HG02870 (cell line): ENCODE measurements around the gene ACTL8.

Source experiments
- ATAC-seq: cut with Tn5 transposase; IDR thresholded peaks from one replicate; pipeline ENCODE4 v1.9.1; 2021; ENCODE audit warnings: mild to moderate bottlenecking, moderate library complexity; ENCODE audit not compliant: unreplicated experiment

ACTL8 gene

GRCh38 chr1:17755120-17755519, at the start of gene ACTL8:
TSS of gene ACTL8 (plus strand) at chr1:17755333. CDS start at chr1:17823009, 67,676 bp downstream.
- no peak for ATAC-seq

DNA sequence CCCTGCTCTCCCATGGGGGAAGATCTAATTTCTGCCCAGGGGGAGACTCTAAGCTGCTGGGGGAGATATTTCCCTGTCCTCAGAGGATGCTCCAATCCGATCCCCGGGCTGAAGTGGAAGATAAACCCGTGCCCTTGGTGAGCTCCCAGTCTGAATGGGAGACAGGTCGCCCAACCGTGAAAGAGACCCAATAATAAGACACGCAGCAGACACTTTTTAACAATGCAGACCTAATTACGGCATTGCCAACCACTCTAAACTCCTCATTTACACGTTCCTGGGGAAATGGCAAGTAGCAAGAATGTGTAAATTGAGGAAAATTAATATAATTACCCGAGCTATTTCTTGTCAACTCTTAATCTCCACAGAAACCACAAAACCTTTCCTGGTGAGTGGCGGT, 48.7 kb upstream of the ACTL8 start:
- ATAC-seq = no peak

GRCh38 chr1:17709981-17710380, 45.2 kb upstream of the ACTL8 start:
- ATAC-seq = no peak

DNA sequence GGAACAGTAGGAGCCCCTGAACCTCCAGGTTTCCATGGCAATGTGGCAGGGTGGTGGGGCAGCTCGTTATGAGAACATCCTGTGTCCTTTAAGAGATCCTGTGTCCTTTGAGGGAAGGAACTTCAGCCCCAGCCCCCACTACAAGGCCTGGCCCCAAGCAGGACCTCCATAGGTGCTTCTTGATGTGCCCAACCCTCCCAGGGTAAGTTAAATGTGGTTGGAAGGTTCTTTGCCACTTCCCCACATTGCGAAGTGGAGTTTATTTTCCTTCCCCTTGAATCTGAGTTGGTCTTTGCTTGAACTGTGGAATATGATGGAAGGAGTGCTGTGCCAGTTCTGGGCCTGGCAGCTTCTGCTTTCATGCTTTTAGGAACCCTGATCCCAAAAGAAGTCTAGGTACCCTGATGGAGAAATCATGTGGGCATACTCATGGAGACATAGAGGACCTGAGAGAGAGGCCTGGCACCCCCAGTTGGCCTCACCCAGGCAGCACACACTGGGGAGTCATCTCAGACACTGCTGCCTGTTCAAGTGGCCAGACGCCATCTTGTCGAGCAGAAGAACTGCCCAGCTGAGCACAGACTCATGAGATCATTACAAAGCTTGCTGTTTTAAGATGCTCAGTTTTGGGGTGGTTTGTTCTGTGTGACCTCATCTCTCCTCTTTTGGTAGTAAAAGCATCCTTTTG, 44.1 kb upstream of the ACTL8 start:
- ATAC-seq = no peak

DNA sequence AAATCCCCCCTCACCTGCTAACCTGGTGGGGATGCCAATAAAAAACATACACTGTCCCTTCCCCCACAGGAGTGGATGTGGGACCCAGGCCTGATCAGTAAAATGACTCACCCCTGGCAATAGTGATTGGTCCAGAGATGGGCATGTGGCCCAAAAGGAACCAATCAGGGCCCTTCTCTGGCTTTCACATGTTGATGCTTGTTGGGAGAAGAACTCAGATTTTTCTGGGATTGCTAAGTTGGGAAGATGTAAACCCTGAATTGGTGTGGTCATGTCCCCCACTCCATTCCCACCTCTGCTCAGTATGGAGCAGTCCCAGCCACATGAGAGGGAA, 43.6 kb upstream of the ACTL8 start:
- ATAC-seq = no peak

- ATAC-seq = no peak
Observed at GRCh38 chr1:17711941-17712340, 43.2 kb upstream of the ACTL8 start.

GRCh38 chr1:17713993-17714392, 41.1 kb upstream of the ACTL8 start:
- no peak for ATAC-seq

DNA sequence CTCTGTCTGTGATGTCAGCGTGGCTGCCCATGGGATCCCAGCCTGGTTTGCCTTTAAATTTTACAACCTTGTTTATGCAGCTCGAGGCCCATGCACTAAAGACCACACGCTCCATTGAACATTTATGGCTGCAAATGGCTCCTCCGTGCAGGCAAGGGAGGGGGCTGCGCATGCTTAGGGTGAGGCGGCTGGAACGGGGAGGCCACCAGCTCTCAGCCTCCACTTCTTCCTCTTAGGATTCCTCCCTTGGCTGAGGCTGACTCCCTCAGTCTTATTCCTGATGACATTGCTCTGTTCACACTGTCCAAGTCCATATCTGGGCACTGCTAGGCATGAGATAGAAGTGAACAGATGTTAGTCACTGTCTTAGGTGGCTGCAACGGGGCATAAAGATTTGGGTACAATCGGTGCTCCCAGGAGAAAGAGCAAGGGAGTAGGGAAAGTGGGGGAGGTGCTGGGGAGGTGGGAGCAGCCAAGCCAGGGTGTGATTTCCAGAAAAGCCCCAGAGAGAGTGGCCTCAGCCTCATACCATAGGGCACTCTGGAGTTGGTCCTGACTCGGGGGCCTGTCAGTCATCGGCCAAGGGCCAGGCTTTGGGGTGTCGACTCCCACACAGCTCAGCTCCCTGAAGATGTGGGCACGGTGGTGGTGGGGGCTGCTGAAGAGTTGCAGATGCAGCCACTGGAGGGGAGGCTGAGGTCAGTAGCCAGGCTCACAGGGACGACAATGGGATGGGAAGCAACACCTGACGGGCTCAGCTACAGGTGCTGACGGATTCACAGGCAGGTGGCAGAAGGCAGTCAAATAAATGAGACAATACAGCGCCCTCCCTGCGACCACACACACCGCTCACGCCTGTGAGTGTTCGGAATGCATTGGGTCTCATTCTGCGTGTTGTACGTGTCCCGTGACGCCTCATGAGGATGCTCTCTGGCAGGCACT, 37.3 kb upstream of the ACTL8 start:
- no peak for ATAC-seq

DNA sequence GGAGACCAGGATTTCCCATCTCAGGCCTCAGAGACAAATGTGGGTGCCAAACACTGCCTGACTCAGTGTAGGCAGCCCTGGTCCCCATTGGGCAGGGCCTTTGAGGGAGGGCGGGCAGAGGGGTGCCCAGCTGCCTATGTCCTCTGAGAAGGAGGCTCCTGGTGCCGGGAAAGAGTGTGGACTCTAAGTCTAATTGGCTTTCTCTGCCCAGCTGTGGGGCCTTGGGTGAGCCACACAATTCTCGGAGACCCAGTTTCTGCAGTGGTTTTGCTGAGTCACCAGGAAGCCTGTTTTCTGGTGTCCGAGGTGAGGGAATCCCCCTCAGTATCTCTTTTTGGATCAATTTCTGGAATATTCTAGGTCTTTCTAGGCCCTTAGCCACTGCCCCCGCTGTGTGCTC, 35.3 kb upstream of the ACTL8 start:
- ATAC-seq = no peak

- ATAC-seq = no peak
Observed at GRCh38 chr1:17721444-17721843, 33.7 kb upstream of the ACTL8 start.

DNA sequence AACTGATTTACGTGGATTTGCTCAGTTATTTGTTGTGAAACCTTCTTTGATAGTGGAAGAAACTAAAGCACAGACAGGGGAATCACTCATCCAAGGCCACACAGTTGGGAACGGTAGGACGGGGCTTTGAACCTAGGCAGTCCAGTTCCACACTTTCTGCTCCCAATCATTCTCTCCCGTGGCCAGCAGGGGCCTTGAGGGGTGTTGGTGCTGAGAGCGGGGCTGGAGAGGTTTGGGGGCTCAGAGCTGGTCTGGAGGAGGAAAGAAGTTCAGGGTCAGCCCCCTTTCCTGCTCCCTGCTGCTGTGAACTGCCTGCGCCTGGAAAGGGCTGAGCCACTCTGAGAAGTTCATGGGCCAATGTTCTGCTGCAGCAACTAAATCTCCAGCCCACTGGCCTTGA, 31.4 kb upstream of the ACTL8 start:
- no peak for ATAC-seq

GRCh38 chr1:17724150-17724549, 31.0 kb upstream of the ACTL8 start:
- no peak for ATAC-seq

DNA sequence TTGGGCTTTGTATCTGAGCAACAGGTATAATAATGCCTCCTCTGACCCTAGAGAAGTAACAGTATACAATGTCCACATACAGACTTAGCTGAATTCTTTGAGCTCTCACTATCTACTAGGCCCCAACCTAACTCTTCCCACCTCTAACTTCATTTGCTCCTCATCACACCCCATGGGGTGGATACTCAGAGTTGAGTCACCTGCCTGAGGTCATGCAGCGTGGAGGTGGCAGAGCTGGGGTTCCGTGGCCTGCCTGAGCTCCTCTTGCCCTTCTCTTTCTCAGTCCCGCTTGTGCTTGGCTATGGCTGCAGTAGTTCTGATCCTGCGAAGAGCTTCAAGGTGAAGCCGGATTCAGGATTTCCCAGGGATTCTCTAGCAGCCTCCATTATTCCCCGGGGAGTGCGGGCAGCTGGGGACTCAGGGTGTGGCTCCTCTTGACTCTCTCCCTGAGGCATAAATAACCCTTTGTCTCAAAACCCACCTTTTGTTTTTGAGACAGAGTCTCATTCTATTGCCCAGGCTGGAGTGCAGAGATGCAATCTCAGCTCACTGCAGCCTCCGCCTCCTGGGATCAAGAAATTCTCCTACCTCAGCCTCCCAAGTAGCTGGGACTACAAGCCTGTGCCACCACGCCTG, 29.9 kb upstream of the ACTL8 start:
- ATAC-seq = no peak

DNA sequence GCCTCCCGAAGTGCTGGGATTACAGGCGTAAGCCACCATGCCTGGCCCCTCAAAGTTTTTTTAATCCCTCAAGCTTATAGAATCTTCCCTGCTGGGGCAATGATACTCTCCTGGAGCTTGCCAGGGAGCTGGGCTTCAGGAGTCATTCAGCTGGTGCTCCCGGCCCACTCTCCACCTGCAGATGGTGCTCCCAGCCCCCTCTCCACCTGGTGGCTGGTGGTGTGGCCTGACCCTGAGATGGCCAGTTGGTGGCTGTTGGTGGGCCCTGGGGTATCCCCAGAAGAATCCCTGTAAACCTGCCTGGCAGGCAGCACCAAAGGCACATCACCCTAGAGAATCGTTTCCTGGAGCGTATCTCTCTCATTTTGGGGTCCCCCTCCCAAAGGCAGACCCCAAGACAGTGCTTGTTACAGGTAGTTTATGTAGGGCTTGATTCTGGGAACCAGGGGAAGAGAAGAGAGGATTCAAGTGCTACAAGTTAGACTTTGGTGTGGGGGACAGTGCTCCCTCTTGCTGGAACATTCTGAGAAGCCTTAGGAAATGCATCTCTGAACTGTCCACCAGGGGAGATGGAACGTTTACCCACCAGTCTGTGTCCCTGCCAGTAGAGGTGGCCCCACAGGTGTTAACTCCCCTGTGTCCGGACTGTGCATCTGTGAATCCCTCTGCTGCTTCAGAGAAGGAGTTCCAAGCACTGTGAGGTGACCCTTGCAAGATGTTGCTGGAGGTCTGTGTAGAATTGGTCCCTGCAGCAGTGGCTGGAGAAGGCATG, 29.1 kb upstream of the ACTL8 start:
- ATAC-seq = no peak

- no peak for ATAC-seq
Observed at GRCh38 chr1:17728123-17728712, 26.9 kb upstream of the ACTL8 start.

- ATAC-seq = no peak
Observed at GRCh38 chr1:17729248-17729647, 25.9 kb upstream of the ACTL8 start.

GRCh38 chr1:17729909-17730308, 25.2 kb upstream of the ACTL8 start:
- ATAC-seq = no peak

DNA sequence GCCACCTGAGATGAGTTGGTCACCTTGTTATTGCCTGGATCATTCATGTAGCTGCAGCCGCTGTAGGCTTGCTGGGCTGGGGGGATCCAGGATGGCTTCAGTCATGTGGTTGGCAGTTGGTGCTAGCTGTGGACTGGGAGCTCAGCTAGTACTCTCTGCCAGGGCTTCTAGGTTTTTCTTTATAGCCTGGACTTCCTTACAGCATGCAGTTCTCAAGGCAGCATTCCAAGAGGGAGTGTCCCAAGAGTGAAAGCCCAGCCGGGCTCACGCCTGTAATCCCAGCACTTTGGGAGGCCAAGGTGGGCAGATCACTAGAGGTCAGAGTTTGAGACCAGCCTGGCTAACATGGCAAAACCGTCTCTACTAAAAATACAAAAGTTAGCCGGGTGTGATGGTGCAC, 23.7 kb upstream of the ACTL8 start:
- ATAC-seq = no peak

- no peak for ATAC-seq
Observed at GRCh38 chr1:17732475-17732874, 22.7 kb upstream of the ACTL8 start.

GRCh38 chr1:17733661-17734060, 21.5 kb upstream of the ACTL8 start:
- ATAC-seq = no peak

DNA sequence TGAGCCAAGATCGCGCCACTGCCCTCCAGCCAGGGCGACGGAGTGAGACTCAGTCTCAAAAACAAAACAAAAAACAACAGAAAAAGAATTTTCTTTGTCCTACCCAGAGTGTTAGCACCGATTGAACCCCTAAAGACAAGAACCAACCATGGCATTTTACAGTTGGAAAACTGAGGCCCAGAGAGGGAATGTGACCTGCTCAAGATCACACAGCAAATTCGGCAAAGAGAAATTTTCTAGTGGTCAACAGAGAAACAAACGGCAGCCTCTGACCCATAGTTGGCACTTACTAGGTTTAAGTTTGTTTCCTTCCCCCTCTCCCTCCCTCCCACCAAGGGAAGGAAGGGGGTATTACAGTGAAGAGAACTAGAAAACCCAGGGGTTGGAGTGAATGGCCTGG, 20.5 kb upstream of the ACTL8 start:
- ATAC-seq = no peak
